Measurements from ENCODE around the gene SMAD3.

The SMAD3 gene

DNA sequence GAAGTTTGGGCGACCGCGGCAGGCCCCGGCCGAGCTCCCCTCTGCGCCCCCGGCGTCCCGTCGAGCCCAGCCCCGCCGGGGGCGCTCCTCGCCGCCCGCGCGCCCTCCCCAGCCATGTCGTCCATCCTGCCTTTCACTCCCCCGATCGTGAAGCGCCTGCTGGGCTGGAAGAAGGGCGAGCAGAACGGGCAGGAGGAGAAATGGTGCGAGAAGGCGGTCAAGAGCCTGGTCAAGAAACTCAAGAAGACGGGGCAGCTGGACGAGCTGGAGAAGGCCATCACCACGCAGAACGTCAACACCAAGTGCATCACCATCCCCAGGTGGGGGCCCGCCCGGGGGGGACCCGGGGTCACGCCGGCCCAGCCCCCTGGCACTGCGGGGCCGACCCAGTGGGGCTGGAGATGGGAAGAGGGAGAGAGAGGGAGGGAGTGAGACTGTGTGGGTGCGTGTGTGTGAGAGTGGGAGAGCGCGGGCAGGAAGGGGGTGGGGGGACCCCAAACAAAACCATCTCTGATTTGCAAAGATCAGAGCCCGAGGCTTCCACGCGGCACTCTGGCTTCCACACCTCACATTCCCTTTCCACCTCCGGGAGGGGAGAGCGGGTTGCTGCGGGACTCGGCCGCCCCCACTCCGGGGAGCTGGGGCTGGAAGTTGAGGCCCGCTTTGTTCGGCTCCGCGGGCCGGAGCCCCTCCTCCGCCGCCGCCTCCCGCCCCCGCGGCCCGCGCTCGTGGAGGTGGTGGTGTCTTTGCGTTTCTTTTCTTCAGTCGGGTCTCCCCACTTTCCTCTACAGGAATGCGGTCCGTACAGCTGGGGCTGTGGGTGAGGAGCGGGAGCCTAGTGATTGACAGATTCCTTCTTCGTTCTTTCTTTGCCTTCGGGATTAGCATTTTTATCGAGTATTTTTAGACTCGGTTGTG lies 898 bp downstream of the SMAD3 start:
- DNase-seq (ENCODE audit: extremely low read depth, insufficient read length): no peak
- H3K27me3 ChIP-seq (replicated peaks; ENCODE audit: control insufficient read depth, insufficient read depth, low read length): no peaks in the 10 kb centered on the region; the same call in 1 of the 2 replicates
- TF ChIP-seq, protein P1, sequence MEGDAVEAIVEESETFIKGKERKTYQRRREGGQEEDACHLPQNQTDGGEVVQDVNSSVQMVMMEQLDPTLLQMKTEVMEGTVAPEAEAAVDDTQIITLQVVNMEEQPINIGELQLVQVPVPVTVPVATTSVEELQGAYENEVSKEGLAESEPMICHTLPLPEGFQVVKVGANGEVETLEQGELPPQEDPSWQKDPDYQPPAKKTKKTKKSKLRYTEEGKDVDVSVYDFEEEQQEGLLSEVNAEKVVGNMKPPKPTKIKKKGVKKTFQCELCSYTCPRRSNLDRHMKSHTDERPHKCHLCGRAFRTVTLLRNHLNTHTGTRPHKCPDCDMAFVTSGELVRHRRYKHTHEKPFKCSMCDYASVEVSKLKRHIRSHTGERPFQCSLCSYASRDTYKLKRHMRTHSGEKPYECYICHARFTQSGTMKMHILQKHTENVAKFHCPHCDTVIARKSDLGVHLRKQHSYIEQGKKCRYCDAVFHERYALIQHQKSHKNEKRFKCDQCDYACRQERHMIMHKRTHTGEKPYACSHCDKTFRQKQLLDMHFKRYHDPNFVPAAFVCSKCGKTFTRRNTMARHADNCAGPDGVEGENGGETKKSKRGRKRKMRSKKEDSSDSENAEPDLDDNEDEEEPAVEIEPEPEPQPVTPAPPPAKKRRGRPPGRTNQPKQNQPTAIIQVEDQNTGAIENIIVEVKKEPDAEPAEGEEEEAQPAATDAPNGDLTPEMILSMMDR (IDR thresholded peaks at IDR 0.05; ENCODE audit: insufficient read depth, low read length, poor library complexity, severe bottlenecking): no peak
- H3K4me3 ChIP-seq (replicated peaks; ENCODE audit: low read depth, low read length): peak overlapping the region; percentile 89
- H3K36me3 ChIP-seq (ENCODE audit: control insufficient read depth, insufficient read depth, low read length): no peaks in the 10 kb centered on the region; the same call in 1 of the 2 replicates

DNA sequence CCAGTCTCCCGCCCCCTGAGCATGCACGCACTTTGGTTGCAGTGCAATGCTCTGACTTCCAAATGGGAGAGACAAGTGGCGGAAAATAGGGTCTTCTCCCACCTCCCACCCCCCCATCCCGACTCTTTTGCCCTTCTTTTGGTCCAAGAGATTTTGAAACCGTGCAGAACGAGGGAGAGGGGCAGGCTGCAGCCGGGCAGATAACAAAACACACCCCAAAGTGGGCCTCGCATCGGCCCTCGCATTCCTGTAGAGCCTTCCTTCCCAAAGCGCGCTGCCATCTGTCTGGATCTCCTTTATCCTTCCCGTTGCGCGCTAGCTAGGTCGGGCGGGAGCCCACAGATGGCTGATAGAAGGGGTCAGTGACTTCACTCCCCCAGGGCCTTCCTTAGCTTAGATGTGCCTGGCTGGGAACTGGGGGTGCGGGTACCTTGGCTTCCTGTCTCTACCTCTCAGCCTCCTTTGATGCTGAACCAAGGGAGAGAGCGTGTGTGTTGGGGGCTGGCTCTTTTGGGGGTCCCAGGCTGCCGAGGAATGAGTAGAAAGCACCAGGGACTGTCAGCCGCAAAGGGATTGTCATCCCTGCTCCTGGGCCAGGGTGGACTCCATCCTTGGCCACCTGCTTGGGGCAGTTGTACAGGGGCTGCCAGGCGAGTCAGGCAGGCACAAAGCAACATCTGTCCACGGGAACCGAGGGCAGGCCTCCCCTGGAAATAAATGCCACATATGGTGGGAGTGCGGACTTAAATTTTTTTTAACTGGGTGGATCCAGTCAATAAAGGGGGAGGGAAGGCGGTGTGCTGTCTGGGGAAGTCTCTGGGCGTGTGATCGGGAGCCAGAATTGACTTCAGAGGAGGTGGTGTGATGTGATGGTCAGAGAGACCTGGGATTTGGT lies 1.8 kb downstream of the SMAD3 start:
- H3K27me3 ChIP-seq (replicated peaks; ENCODE audit: control insufficient read depth, insufficient read depth, low read length): no peaks in the 10 kb centered on the region

DNA sequence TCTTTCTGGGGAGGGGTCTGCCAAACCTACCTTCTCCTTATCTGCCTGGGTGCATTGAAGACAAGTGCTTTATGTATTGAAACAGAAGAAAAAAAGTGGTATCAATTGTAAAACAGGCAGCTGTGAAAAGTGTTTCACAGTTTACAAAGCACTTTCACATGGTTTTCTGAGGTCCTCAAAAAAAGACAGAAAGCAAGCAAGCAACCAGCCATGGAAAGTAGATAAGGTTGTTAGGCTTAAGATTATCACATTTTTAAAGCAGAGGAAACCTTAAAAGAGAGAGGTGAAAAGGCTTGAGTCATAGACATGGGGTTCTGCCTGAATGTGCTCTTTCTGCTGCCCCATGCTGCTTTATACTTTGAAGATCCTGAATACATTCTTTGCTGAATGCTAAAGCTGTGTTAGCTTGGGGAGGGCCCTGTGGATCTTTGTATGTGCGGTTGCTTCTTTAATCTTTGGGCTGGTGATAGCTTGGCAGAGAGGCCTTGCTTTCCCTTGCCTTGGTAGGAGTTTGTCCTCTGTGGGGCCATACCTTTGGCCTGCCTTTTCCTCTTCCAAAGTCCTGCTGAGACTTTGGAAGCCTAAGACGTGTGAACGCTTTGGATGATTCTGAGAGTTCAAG lies 2.6 kb downstream of the SMAD3 start:
- TF ChIP-seq, protein P1 (IDR thresholded peaks at IDR 0.05; ENCODE audit: insufficient read depth, low read length, poor library complexity, severe bottlenecking): no peak
- peak overlapping the region; percentile 89 for H3K4me3 ChIP-seq (replicated peaks; ENCODE audit: low read depth, low read length)
- no peaks in the 10 kb centered on the region for H3K27me3 ChIP-seq (replicated peaks; ENCODE audit: control insufficient read depth, insufficient read depth, low read length)
- no peak for DNase-seq (ENCODE audit: extremely low read depth, insufficient read length)
- H3K36me3 ChIP-seq (ENCODE audit: control insufficient read depth, insufficient read depth, low read length): no peaks in the 10 kb centered on the region; the same call in 1 of the 2 replicates

More for the DNA sequence above, 1.8 kb downstream of the SMAD3 start:
- Histone ChIP-seq H3K36me3 (ENCODE audit: control insufficient read depth, insufficient read depth, low read length) (no peaks in the 10 kb centered on the region; the same call in 1 of the 2 replicates), H3K4me3 (replicated peaks; ENCODE audit: low read depth, low read length) (peak overlapping the region; percentile 89)
- no peak for DNase-seq (ENCODE audit: extremely low read depth, insufficient read length)
- TF ChIP-seq, protein P1 (IDR thresholded peaks at IDR 0.05; ENCODE audit: insufficient read depth, low read length, poor library complexity, severe bottlenecking): no peak

DNA sequence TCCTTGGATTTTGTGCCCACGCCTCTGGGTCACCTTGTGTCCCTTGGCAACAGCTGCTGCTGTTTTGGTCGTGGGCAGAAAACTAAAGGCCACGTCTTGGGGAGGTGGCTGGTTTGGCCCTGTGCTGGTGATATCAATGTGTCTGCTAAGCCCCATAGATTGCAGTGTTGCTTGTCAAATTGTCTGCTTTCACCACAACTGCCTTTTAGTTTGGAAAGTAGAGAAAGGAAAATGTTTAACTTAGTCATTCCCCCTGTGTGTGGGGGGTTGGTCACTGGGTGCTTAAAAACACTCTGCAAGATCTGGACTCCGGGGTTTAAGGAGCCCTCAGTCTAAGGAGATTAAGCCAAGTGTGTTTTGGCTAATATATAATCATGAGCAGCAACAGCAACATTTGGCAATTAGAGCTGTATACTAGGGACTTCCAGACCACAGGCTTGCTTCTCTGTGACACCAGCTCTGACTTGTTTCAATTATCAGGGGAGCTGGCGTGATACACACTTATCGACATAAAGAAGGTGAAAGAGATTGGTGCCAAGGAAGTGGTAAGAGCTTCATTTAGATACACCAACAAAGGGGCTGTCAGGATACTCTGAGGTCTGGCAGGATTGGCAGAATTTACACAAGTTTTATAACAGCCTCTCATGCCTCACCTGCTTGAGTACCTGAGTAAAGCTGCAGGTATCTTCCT lies 3.5 kb downstream of the SMAD3 start:
- DNase-seq (ENCODE audit: extremely low read depth, insufficient read length): no peak
- Histone ChIP-seq H3K27me3 (replicated peaks; ENCODE audit: control insufficient read depth, insufficient read depth, low read length) (no peaks in the 10 kb centered on the region), H3K36me3 (ENCODE audit: control insufficient read depth, insufficient read depth, low read length) (no peaks in the 10 kb centered on the region; the same call in 1 of the 2 replicates), H3K4me3 (replicated peaks; ENCODE audit: low read depth, low read length) (peak overlapping the region; percentile 89)
- TF ChIP-seq, protein P1 (IDR thresholded peaks at IDR 0.05; ENCODE audit: insufficient read depth, low read length, poor library complexity, severe bottlenecking): no peak

DNA sequence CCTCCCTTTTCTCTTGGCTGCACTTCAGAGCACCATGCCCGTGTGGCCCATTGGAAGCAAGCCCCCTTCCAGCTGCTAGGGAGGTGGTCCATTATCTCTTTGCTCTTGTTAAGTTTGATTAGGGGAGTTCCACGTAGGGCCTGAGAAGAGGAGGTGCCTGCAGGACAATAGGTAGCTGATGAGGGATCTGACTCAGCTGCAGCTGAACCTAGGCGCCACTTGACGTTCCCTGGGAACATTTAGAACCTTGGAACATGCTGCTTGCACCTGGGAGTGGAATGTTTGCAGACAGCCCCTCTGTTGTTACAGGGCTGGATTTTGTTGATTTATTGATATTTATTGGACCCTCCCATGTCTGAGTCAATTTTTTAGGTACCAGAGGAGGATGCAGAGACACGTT lies 4.7 kb downstream of the SMAD3 start:
- Histone ChIP-seq H3K36me3 (ENCODE audit: control insufficient read depth, insufficient read depth, low read length) (no peaks in the 10 kb centered on the region; the same call in 1 of the 2 replicates), H3K4me3 (replicated peaks; ENCODE audit: low read depth, low read length) (no peak overlapping the region), H3K27me3 (replicated peaks; ENCODE audit: control insufficient read depth, insufficient read depth, low read length) (no peaks in the 10 kb centered on the region)
- no peak for DNase-seq (ENCODE audit: extremely low read depth, insufficient read length)
- TF ChIP-seq, protein P1 (IDR thresholded peaks at IDR 0.05; ENCODE audit: insufficient read depth, low read length, poor library complexity, severe bottlenecking): no peak

All from GM06990 (cell line).